ENCODE measurements around the gene ELMO1. TPM values are rescaled to one million over a fixed set of nuclear protein-coding genes. Genes with fewer than 3 reads are reported as not detected.

Gene ELMO1
- total and polyA plus RNA-seq, 8 donors, result 3.0 to 20.6 (median 6.6) TPM

DNA sequence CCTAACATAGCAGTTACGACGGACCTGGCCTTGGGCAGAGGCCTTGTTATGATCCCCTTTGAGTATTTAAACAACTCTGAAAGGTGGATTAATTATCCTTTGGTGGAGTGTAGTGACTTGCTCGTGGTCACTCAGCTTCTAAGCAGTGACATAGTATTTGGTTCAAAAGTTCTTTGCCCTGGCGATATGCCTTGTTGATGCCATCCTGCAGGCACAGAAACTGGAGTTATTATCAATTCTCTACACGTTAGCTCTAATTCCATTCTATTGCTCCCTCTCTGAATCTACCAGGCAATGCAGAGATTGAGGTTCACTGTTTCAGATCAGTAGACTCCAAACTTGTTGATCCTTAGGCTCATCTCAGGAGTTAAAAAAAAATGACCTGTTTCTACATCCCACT is 32.5 kb upstream of the ELMO1 start:
- Histone ChIP-seq H3K9me3 (no peaks in the 10 kb centered on the region), H3K27me3 (no peaks in the 10 kb centered on the region), H3K27ac (no peak overlapping the region), H3K36me3 (no peaks in the 10 kb centered on the region), H3K4me3 (no peak overlapping the region), H3K4me1 (no peaks in the 10 kb centered on the region)
- TF ChIP-seq, protein P1, sequence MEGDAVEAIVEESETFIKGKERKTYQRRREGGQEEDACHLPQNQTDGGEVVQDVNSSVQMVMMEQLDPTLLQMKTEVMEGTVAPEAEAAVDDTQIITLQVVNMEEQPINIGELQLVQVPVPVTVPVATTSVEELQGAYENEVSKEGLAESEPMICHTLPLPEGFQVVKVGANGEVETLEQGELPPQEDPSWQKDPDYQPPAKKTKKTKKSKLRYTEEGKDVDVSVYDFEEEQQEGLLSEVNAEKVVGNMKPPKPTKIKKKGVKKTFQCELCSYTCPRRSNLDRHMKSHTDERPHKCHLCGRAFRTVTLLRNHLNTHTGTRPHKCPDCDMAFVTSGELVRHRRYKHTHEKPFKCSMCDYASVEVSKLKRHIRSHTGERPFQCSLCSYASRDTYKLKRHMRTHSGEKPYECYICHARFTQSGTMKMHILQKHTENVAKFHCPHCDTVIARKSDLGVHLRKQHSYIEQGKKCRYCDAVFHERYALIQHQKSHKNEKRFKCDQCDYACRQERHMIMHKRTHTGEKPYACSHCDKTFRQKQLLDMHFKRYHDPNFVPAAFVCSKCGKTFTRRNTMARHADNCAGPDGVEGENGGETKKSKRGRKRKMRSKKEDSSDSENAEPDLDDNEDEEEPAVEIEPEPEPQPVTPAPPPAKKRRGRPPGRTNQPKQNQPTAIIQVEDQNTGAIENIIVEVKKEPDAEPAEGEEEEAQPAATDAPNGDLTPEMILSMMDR (IDR thresholded peaks at IDR 0.05), result no peak
- ATAC-seq (no peak), DNase-seq (no peak), FAIRE-seq (no peak)
- WGBS, 2 donors, result 68 to 71% methylated on average over 5 of the region's 5 CpGs
- intact Hi-C loops (cut with DNase I), result no loop called here

GRCh38 chr7:37480041-37481031 is 31.7 kb upstream of the ELMO1 start:
- no peaks in the 10 kb centered on the region for H3K27me3 ChIP-seq
- H3K36me3 ChIP-seq, result no peaks in the 10 kb centered on the region
- no peak overlapping the region for H3K27ac ChIP-seq
- H3K4me1 ChIP-seq, result no peaks in the 10 kb centered on the region
- 75 to 79% methylated on average over 11 of the region's 11 CpGs for WGBS, 2 donors
- DNase-seq, result no peak
- ATAC-seq, result no peak
- intact Hi-C loops (cut with DNase I), result no loop called here
- no peak for FAIRE-seq
- H3K9me3 ChIP-seq, result no peaks in the 10 kb centered on the region
- TF ChIP-seq, protein P1 (IDR thresholded peaks at IDR 0.05), result no peak
- H3K4me3 ChIP-seq, result no peak overlapping the region

DNA sequence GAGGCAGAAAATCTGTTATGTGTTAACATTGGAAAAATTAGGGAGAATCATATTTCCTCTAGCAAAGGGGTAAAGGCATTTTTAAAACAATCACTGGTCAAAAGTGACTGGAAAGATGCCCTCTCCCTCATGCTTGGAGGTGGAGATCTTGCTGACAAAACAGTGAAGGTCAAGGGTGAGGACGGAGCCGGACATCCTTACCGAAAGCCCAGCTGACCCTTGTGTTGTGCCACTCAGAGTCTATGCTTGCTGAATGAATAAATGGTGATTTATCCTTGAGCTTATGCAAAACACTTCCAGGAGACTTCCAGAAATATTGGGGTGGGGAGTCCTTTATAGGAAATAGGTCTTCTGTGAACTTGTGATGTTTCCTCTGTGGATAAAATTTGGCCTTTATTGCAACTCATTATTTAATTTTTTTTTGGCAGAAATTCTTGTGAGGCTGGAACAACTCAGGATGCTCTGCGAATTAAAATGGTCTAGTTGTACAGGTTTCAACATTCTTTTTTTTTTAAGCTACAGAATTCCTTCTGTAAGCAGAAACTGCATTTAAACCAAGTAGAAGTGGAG is 28.3 kb upstream of the ELMO1 start:
- Histone ChIP-seq H3K9me3 (no peaks in the 10 kb centered on the region), H3K27ac (no peak overlapping the region), H3K4me3 (no peak overlapping the region), H3K36me3 (no peaks in the 10 kb centered on the region), H3K4me1 (no peaks in the 10 kb centered on the region), H3K27me3 (no peaks in the 10 kb centered on the region)
- intact Hi-C loops (cut with DNase I), result no loop called here
- DNase-seq (no peak), ATAC-seq (no peak), FAIRE-seq (no peak)
- WGBS, 2 donors, result 58 to 70% methylated on average over 4 of the region's 4 CpGs
- TF ChIP-seq, protein P1 (IDR thresholded peaks at IDR 0.05), result no peak

DNA sequence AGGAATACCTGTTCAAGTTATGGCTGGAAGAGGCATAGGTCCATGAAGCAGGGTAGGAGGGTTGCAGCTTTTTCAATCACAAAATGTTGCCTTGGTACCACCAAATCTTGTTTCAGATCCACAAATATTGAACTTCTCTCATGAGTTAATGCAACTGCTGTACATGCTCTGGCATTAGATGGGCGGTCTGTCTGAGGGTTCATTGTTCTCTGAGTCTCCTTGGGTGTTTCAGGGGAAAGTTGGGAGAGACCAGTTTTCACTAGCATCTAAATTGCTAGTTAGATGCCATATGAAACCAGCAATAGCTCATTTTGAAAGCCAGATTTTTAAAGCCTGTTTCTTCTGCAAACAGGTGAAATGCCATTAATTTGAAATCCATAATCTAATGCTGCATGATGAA is 27.8 kb upstream of the ELMO1 start:
- Histone ChIP-seq H3K27ac (no peak overlapping the region), H3K27me3 (no peaks in the 10 kb centered on the region), H3K4me1 (no peaks in the 10 kb centered on the region), H3K9me3 (no peaks in the 10 kb centered on the region), H3K4me3 (no peak overlapping the region), H3K36me3 (no peaks in the 10 kb centered on the region)
- ATAC-seq, result no peak
- 85 to 89% methylated on average over 1 of the region's 1 CpG for WGBS, 2 donors
- FAIRE-seq, result no peak
- DNase-seq, result no peak
- intact Hi-C loops (cut with DNase I), result no loop called here
- TF ChIP-seq, protein P1 (IDR thresholded peaks at IDR 0.05), result no peak

- no peak for FAIRE-seq
- DNase-seq, result no peak
- no peak overlapping the region for H3K4me3 ChIP-seq
- 58 to 59% methylated on average over 4 of the region's 4 CpGs for WGBS, 2 donors
- H3K9me3 ChIP-seq, result no peaks in the 10 kb centered on the region
- ATAC-seq, result no peak
- H3K36me3 ChIP-seq, result no peaks in the 10 kb centered on the region
- H3K27ac ChIP-seq, result no peak overlapping the region
- H3K27me3 ChIP-seq, result no peaks in the 10 kb centered on the region
- no peaks in the 10 kb centered on the region for H3K4me1 ChIP-seq
- intact Hi-C loops (cut with DNase I), result no loop called here
- TF ChIP-seq, protein P1 (IDR thresholded peaks at IDR 0.05), result no peak
These were observed 27.0 kb upstream of the ELMO1 start for GRCh38 chr7:37475646-37476045.

All from pancreas (tissue), 10 donors.